ENCODE measurements around the gene NUAK2.
"Not testable (repeated sequence)": the region's sequence is repeated elsewhere in the genome, so short reads cannot be mapped to it uniquely, and the experiment has no call there.

NUAK2 gene
- 2.2 to 25.3 reads per million in 2 experiments for total RNA-seq

DNA sequence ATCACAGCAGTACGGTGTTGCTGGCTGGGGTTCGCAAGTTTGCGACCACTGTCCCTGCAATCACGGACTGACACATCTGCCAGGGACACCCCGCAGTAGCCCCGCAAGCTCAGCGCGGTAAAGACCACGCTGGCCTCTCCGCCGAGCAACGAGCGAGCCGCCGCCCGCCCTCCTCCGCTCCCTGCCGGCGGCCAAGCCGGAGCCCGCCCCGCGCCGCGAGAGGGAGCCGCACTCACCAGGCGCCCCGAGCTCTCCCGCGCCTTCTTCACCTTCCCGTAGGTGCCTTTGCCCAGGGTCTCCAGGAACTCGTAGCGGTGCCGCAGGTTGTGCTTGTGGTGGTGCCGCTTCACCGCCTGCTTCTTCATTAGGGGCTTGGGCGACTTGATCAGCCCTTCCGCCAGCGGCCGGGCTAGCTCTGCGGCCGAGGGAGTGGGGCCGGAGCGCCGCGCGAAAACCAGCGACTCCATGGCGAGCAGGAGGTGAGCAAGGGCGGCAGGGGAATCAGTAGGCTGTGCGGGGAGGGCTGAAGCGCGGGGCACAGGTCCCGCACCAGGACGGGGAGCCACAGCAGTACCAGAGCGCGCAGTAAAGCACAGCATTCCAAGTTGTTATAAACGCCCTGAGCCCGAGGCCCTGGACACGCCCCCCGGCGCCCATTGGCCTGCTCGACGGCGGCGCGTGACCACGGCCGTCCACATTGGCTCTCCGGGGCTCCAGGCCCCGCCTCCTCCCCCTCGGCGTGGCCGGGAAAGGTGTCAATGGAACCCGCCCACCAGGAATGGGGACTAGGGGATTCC, at the start of gene NUAK2:
Gene NUAK2, minus strand, starts transcription at position 584 of the 797 bp plus-strand sequence. Its CDS starts 117 bp downstream, at position 467.
- peak; percentile 82 for DNase-seq (ENCODE audit: low read depth)

DNA sequence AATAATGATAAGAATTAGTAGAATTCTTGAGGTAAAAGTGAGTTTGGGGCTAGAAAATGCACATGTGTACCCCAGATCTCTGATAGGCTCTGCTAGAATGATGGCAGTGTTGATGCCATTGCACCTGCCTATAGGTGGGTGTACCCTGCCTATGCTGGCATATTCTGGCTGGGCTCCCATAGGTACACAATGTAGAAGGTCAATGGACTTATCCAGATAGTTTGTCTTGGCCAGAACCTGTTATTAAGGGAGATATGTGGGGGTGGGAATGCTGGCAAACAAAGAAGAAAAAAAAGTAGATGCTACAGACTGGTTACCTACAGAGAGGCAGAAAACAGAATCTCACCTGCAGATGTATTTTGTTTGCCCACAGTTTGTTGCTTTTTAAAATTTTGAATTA, 49.2 kb upstream of the NUAK2 start:
- DNase-seq (ENCODE audit: low read depth), result no peak

DNA sequence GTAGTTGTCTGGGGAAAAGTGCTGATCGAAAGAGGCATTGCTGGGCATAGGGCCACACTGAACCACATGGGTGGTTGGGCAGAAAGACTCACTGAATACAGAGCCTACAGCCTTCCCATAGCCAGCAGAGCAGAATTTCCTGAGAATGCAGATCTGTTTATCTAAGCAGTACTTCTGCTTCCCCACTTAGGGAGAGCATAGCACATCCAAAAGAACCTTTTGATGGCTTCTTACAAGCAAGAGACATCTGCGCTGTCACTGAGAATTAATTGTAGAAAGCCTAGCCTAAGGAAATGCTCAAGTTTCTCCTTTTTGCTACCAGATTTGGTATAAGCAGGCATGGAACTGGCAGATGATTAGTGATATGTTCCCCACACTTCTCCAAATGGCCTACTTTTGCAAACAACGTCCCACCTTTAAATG, 48.2 kb upstream of the NUAK2 start:
- DNase-seq (ENCODE audit: low read depth), result no peak

DNA sequence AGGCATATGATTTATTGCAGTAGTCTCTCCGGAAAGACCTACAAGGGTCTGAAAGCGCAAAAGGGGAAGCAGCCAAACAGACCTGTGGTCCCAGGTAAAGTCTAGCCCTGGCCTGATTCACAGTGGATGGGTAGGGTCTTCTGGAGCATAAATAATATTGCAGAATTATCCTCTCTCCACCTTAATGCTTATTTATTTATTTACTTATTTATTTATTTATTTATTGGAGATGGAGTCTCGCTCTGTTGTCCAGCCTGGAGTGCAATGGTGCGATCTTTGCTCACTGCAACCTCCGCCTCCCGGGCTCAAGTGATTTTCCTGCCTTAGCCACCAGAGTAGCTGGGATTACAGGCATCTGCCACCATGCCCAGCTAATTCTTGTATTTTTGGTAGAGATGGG, 46.9 kb upstream of the NUAK2 start:
- DNase-seq (ENCODE audit: low read depth), result no peak

DNA sequence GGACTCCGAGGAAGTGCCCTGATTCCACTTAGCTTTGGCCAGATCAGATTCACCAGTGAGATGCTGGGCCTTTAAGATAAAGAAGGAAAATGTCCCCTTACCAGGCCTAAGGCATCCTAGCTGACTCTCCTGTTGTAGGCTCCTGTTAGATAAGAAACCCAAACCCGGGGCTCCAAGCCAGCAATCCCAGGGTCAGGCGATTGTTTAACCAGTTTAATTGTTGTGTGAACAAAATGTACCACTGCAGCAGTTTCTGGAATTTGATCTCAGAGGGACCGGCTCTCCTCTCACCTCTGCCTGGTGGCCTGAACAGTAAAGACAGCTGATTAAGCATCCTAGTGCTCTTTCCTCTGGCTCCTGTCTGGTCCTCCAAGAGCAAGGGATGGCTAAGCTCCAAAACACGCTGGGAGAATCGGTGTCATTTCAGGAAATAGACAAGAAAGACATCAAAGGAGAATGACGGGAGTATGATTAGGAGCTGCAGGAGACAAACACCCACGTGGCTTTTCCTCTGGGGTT, 44.5 kb upstream of the NUAK2 start:
- DNase-seq (ENCODE audit: low read depth), result no peak

DNA sequence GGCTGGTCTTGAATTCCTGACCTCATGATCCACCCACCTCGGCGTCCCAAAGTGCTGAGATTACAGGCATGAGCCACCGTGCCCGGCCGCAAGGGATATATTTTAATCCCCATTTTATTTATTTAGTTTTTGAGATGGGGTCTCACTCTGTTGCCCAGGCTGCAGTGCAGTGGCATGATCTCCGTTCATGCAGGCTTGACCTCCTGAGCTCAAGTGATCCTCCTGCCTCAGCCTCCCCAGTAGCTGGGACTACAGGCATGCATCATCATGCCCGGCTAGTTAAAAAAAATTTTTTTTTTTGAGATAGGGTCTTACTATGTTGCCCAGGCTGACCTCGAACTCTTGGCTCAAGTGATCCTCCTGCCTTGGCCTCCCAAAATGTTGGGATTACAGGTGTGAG, 43.5 kb upstream of the NUAK2 start:
- not testable (repeated sequence) for DNase-seq (ENCODE audit: low read depth)

DNA sequence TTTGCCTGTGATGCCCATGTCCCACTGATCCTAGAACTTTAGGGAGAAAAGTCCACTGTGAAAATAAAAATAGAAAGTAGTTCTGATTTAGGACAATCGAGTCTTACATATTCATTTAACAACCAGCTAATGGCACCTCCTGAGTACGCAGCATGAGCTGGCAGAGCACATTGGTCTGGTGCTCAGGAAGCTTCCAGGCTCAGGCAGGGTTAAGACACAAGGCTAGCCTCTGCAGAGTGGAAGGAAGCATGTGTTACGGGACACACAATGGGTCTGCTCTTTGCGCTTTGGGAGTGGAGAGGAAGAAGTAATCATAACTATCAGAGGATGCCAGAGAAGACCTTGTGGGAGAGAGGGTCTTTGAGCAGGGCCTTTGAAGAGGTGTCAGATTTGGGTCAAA, 39.3 kb upstream of the NUAK2 start:
- no peak for DNase-seq (ENCODE audit: low read depth)

DNA sequence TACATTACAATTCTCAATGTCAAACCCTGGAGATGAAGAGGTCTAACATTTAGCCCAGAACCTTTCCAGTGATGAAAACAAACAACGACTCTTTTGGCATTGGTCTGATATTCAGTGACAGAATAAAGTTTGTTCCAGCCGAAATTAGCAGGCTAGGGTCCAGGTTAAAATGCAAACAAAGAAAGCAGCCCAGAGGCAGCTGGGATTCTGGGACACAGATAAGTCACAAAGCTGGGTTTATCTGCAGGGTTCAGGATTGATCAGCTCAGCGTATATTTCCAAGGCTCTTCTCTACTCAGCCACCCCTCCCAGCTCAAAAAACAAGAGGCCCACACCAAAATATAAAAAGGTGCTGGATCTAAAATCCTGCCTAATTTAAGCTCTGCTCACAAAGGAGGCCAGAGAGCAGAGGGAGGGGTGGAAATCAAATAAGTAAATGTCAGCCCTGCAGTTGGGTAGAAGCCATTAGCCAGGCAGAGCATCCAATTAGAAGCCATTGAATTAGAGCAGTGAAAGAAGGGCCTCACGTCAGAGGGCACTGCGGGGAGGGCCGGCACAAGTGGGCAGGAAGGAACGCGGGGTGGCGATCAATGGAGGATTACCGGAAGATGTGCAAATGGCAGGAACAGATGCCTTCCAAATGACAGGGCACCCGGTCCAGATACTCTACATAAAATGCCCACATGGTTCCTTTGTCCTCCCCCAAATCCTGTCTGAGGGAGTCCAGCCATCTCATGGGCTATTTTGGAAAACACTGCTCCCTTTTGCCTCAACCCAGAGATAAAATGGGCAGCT, 38.4 kb upstream of the NUAK2 start:
- no peak for DNase-seq (ENCODE audit: low read depth)

DNA sequence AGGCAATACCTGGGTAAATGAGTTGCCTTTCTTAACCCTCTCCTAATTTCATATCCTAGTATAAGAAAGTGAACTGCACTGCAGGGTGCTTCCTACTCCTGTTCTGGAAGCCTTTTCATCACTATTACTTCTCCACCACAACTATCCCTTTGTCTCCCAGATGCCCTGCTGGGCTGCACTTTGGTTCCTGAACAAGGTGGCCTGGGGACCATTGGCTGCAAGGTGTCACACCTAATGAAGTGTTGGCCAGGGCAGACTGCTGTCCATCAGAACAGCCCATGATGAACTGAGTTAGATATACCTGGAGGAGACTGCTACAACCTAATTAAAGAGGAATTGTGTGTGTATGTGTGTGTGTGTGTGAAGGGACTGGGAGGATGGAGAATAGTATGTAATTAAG, 37.0 kb upstream of the NUAK2 start:
- no peak for DNase-seq (ENCODE audit: low read depth)

DNA sequence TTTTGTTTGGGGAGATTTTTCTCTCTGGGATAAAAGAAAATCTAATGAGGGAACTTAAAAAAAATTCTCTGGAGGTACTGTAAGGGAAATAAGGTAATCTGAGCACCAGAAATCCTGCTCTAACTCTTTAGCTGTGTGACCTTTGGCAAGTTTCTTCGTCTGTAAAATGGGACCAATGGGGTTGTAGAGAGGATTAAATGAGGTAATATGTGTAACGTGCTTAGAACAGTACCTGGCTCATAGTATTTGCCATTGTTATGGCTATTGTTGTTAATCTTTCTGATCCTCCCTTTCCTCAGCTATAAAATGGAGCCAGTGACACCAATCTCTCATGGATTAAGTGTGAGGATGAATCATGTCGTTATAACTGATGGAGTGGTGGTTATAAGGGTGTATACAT, 36.0 kb upstream of the NUAK2 start:
- DNase-seq (ENCODE audit: low read depth), result no peak

DNA sequence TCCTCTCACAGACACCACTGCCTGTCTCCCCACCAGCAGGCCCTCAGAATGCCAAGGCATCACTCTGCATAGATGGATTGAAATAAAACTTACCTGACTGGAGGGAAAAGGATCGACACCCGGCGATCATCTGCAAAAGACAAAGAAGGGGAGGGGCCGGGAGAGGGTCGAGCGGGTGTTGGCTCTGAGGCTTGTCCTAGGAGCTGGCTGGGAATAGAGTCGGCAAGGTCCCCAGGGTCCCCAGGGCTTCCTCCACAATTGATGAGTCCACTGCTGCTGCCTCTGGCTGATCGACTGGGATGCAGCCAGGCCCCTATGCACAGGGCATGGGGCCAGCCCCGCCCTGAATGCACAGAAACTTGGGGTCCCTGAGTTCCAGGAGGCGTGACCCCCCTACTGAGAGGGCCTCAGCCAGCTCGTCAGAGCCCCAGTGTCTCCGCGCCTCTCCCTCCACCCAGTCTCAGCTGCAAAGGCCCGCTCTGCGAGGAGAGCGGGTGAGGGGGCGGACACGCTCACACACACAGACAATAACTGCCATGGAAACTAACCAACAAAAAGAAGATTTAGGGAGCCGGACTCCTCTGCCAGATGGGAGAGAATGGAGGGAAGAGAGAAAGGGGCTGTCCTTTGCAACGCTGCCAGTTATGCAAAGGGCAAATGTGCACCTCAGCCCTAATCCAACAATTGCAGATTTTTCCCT, 35.0 kb upstream of the NUAK2 start, which contains the start of gene KLHDC8A:
Gene KLHDC8A, minus strand, starts transcription at position 483 of the 700 bp plus-strand sequence. CDS start 13,318 bp downstream, outside the sequence.
- DNase-seq (ENCODE audit: low read depth), result no peak

DNA sequence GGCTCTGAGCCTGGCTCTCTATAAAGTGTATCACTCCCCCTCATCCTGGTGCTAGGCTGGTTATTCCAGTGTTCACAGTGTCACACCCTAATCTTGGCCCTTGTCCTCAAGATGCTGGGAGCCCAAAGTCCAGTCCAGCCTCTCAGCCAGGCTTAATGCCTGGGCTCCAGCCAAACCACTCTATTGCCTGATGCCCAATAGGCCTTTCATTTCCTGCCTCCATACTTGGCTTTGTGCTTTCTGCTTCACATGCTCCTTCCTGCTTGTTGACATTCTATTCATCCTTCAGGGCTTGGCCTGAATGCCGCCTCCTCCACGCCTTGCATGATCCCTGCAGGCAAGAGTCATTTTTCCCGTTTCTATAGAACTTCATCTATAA, 33.5 kb upstream of the NUAK2 start:
- no peak for DNase-seq (ENCODE audit: low read depth)

DNA sequence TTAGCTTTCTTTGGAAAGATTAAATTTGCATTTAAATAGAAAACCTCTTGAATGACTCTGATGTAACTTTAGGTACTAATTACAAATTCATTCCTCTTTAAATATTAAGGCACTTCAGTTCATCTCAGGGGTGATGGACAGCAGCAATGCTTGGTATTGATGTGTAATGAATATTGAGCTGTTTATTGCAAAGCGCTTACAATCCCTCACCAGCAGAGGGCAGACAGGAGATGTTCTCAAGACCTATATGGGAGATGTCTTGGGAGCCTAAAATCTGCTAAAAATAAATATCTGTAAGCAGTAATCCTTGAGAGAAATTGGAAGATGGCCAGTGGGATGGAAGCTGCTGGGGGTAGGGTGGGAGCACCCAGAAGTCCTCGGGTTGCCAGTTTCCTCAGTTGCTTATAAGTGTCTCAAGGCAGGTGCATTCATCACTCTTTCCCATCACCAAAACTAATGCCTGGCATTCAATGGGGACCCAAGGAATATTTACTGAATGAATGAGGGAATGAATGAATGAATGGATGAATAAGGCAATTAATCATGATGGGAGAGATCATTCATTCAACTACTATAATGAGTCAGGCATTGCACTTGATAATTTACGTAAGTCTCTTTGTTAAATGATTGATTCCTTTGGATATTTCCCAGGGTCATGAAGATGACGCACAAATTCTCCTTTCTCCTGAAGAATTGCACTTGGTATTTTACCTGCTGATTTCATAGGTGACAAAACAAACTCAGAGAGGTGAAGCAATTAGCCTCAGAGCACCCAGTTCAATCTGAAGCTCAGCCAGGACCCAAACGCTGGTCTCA, 32.9 kb upstream of the NUAK2 start:
- DNase-seq (ENCODE audit: low read depth), result peak; percentile 52

DNA sequence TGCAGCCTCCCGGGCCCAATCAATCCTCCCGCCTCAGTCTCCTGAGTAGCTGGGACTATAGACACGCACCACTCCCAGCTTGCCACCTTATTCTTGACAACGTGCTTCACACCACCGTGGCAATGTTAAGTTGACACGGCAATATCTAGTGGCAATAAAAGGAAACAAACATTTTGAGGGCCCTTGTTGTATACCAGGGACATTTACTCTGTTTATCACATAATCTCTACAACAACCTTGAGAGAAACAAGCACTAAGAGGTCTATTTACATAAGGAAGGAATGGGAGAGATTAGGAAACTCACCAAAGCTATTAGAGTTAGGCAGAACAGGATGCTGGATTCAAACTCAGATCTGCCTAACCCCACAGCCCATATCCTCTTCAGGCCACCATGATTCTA, 32.1 kb upstream of the NUAK2 start:
- no peak for DNase-seq (ENCODE audit: low read depth)

DNA sequence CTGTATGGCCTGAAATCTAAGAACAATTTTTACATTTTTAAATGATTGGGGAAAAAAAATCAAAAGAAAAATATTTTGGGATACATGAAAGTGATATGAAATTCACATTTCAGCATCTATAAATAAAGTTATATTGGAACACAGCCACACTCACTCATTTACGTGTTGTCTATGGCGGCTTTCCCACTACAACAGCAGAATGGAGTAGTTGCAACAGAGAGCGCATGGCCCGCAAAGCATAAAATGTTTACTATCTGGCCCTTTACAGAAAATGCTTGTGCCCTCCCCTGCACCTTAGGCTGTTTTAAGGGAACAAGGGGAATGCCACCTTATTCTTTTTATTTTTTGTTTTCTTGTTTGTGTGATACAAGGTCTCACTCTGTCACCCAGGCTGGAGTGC, 31.6 kb upstream of the NUAK2 start:
- no peak for DNase-seq (ENCODE audit: low read depth)

DNA sequence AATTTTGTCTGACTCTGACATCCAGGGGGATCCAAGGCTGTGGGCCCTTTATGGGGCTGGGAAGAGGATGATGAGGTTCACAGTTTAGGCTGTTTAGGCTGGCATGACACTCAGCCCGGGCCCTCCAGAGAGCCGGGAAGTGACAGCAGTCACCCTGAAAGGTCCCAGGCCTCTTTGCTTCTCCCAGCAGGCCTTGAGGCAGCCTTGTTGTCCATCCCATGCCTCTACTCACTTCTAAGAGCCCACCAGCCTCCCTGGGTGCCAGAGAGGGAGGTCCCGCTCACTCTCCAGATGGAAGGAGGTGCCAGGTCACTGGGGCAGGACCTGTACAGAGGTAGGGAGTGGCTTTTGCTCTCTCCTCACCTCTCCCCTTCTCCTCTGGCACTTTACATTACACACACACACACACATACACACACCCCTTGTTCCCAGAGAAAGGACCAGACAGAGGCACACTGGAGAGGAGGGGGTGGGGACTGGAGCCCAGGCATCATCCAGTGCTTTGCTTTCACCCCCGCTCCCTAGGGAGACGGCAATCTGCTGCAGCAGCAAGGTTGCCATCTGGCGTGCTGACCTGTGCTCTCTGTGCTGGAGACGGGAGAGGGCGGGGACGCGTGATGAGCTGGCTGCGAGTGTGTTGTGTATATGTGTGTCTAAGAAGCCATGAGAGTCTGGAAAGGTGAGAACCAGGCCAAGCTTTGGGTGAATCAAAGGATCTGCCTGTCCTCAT, 30.6 kb upstream of the NUAK2 start:
- DNase-seq (ENCODE audit: low read depth), result no peak

DNA sequence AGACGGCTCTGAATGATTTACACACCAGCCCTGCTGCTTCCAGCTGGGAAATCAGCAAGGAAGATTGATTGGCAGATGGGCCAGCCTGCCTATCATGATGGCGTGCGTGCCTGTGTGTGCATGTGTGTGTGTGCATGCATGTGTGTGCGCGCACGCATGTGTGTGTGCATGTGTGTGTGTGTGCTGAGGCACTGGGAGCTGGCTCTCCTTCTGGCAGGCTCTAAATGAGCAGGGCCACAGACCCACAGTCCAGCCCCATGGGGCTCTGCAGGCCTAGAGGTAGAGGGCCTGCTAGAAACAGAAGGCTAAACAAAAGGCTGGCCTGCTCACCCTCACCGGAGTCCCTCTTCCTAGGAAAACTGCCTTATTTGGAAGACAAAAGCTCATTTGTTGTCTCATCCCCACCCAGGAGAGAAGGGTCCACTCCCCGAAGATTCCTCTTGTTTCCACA, 29.2 kb upstream of the NUAK2 start:
- DNase-seq (ENCODE audit: low read depth), result no peak

DNA sequence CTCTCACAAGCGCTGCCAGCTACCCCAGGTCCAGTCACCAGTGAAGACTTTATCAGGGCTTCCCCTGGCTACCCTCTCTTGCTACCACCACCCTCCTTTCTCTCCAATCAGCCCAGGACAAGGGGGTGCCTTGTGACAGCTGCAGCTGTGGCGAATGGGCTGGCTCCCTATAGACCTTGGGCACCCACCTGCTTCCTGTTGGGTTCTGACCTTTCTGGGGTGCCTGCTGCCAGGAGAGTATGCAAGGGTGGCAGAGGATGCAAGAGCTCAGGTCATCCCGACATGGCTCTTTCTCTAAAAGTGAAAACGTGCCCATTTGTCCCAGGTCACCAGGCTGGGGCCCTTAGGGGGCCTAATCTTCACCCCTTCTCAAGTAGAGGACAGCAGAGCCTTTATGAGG, 28.6 kb upstream of the NUAK2 start:
- no peak for DNase-seq (ENCODE audit: low read depth)

DNA sequence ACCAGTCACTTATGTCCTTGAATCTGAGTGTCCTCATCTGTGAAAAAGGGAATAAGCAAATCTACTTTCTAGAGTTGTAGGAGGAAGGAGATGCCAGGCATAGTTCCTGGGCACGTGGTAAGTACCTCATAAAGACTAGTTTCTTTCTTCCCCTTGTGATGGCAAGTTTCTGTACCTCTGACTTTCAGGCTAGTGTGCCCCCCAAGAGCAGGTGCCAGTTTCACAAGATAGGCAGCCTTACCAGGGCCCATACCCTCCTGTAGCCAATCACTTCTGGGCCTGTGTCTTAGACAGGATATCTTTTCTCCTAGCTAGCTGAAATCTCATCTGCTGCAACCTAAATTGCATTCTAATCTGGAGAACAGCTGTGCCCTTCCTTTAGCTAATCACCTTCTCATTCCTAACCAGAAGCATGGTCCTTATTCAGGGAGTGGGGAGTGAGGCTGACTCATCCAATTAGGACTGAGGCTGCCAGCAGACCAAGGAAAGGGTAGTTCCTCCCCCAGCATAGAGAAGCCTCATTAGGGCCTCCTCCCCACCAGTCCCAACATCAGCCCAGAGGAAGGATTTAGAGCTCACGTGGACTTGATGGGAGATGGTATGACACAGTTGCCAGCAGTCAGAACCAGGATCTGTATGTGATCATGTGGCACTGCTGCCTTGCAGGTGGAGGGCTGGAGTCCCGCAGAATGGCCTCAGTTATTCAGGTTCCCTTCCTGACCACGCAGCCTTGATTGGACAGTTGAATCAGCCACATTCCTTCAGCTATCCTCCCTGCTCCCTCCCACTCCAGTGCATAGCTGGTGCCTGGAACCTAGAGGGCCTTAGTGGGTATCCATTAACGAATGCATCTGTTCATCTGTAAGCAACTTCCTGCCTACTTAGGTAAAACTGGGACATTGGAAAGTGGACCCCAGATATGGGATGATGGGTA, 27.3 kb upstream of the NUAK2 start:
- no peak for DNase-seq (ENCODE audit: low read depth)
